SK-N-SH treated with all-trans-retinoic acid at 6 μM for 48 hours (cell line): ENCODE data around the gene CUEDC1.

ENCODE experiments used
- ATAC-seq: fragments of 200-7000 bp; cut with Tn5 transposase; 3 replicates; pipeline ENCODE4 v1.9.1; 2020; ENCODE audit warnings: mild to moderate bottlenecking, moderate library complexity
- ARNTL ChIP-seq: fragments of 450-650 bp; formaldehyde crosslinking; IDR thresholded peaks from 2 replicates; pipeline ENCODE4 v1.5.0; 2020; ENCODE audit warnings: low read depth, mild to moderate bottlenecking, moderate library complexity, borderline replicate concordance
- BACH2 ChIP-seq: fragments of 250-450 bp; sonication (Bioruptor Pico); IDR thresholded peaks from 2 replicates; pipeline ENCODE4 v1.9.0; 2021; ENCODE audit warnings: mild to moderate bottlenecking, borderline replicate concordance
- CREB5 ChIP-seq: fragments of 250-450 bp; sonication (Bioruptor Pico); IDR thresholded peaks from 2 replicates; pipeline ENCODE4 v1.5.1; 2020; ENCODE audit warnings: low read depth, mild to moderate bottlenecking, moderate library complexity
- CSRNP3 ChIP-seq: fragments of 250-450 bp; sonication (Bioruptor Pico); IDR thresholded peaks from 2 replicates; pipeline ENCODE4 v1.5.1; 2021; ENCODE audit warnings: mild to moderate bottlenecking, moderate library complexity
- GLIS3 ChIP-seq: fragments of 250-450 bp; sonication (Bioruptor Pico); IDR thresholded peaks from 2 replicates; pipeline ENCODE4 v1.5.0; 2020; ENCODE audit warnings: mild to moderate bottlenecking, moderate library complexity
- ISL1 ChIP-seq: fragments of 250-450 bp; sonication (Bioruptor Pico); IDR thresholded peaks from 2 replicates; pipeline ENCODE4 v2.1.2; 2022; ENCODE audit warnings: mild to moderate bottlenecking, moderate library complexity
- PATZ1 ChIP-seq: fragments of 250-450 bp; sonication (Bioruptor Pico); IDR thresholded peaks from 2 replicates; pipeline ENCODE4 v1.8.0; 2020; ENCODE audit warnings: mild to moderate bottlenecking, moderate library complexity, borderline replicate concordance
- POU6F1 ChIP-seq: fragments of 250-450 bp; sonication (Bioruptor Pico); IDR thresholded peaks from 2 replicates; pipeline ENCODE4 v1.8.0; 2021; ENCODE audit warnings: low read depth, mild to moderate bottlenecking, moderate library complexity, borderline replicate concordance
- PPARA ChIP-seq: fragments of 250-450 bp; sonication (Bioruptor Pico); IDR thresholded peaks from 2 replicates; pipeline ENCODE4 v1.5.0; 2020; ENCODE audit warnings: mild to moderate bottlenecking, borderline replicate concordance
- RARB ChIP-seq: fragments of 250-450 bp; sonication (Bioruptor Pico); IDR thresholded peaks from 2 replicates; pipeline ENCODE4 v1.8.0; 2021; ENCODE audit warnings: mild to moderate bottlenecking, moderate library complexity
- SNAI2 ChIP-seq: fragments of 250-450 bp; sonication (Bioruptor Pico); IDR thresholded peaks from 2 replicates; pipeline ENCODE4 v1.5.0; 2020; ENCODE audit warnings: mild to moderate bottlenecking, moderate library complexity
- TCF4 ChIP-seq: fragments of 250-450 bp; sonication (Bioruptor Pico); IDR thresholded peaks from 2 replicates; pipeline ENCODE4 v1.8.0; 2021; ENCODE audit warnings: mild to moderate bottlenecking, moderate library complexity, borderline replicate concordance
- TOX ChIP-seq: fragments of 250-450 bp; sonication (Bioruptor Pico); IDR thresholded peaks from 2 replicates; pipeline ENCODE4 v1.8.0; 2021; ENCODE audit warnings: mild to moderate bottlenecking, moderate library complexity, borderline replicate concordance
- TSHZ2 ChIP-seq: fragments of 250-450 bp; sonication (Bioruptor Pico); IDR thresholded peaks from 2 replicates; pipeline ENCODE4 v1.5.0; 2020; ENCODE audit warnings: mild to moderate bottlenecking, moderate library complexity
- ZC3H10 ChIP-seq: fragments of 250-450 bp; sonication (Bioruptor Pico); IDR thresholded peaks from 2 replicates; pipeline ENCODE4 v1.5.1; 2021; ENCODE audit warnings: mild to moderate bottlenecking, moderate library complexity
- ZFP3 ChIP-seq: fragments of 250-450 bp; sonication (Bioruptor Pico); IDR thresholded peaks from 2 replicates; pipeline ENCODE4 v1.5.0; 2020; ENCODE audit warnings: mild to moderate bottlenecking, moderate library complexity
- ZFP30 ChIP-seq: fragments of 450-650 bp; formaldehyde crosslinking; IDR thresholded peaks from 2 replicates; pipeline ENCODE4 v1.5.0; 2022; ENCODE audit warnings: mild to moderate bottlenecking, moderate library complexity
- ZNF565 ChIP-seq: fragments of 450-650 bp; formaldehyde crosslinking; conservative IDR thresholded peaks from 2 replicates; pipeline ENCODE4 v1.5.0; 2020; ENCODE audit warnings: low read depth, mild to moderate bottlenecking, moderate library complexity
- ZNF70 ChIP-seq: fragments of 450-650 bp; formaldehyde crosslinking; IDR thresholded peaks from 2 replicates; pipeline ENCODE4 v1.5.0; 2020; ENCODE audit warnings: mild to moderate bottlenecking, moderate library complexity
- ZNF8 ChIP-seq: fragments of 450-650 bp; formaldehyde crosslinking; IDR thresholded peaks from 2 replicates; pipeline ENCODE4 v1.5.0; 2020; ENCODE audit warnings: mild to moderate bottlenecking, moderate library complexity

Gene CUEDC1

GRCh38 chr17:57947369-57947768 is 7.8 kb downstream of the CUEDC1 start (continued):
- TF ChIP-seq POU6F1 (CRISPR knock-in tag) (no peak), CSRNP3 (CRISPR knock-in tag) (no peak), ISL1 (CRISPR knock-in tag) (no peak), ARNTL (no peak), SNAI2 (CRISPR knock-in tag) (no peak), PPARA (CRISPR knock-in tag) (no peak)

- no peak for ATAC-seq
- TF ChIP-seq PPARA (CRISPR knock-in tag) (no peak), ZFP3 (CRISPR knock-in tag) (no peak), ZC3H10 (CRISPR knock-in tag) (no peak), PATZ1 (CRISPR knock-in tag) (no peak), TOX (CRISPR knock-in tag) (no peak), RARB (CRISPR knock-in tag) (no peak), TCF4 (CRISPR knock-in tag) (no peak), POU6F1 (CRISPR knock-in tag) (no peak), CREB5 (no peak), ARNTL (no peak), ZNF565 (CRISPR knock-in tag) (no peak), GLIS3 (CRISPR knock-in tag) (no peak), ZNF70 (CRISPR knock-in tag) (no peak), BACH2 (CRISPR knock-in tag) (no peak)
These were observed 8.3 kb downstream of the CUEDC1 start for GRCh38 chr17:57946798-57947358.

GRCh38 chr17:57945996-57946797 is 9.0 kb downstream of the CUEDC1 start:
- no peak for ATAC-seq
- 0 out of 2 replicates have a peak, but pooled peaks have one; percentile 6 for TF ChIP-seq ISL1 (CRISPR knock-in tag)
- no peak for TF ChIP-seq ZNF8 (CRISPR knock-in tag)

- ATAC-seq = no peak
- TF ChIP-seq TSHZ2 (no peak), BACH2 (CRISPR knock-in tag) (no peak), ZFP30 (CRISPR knock-in tag) (no peak), GLIS3 (CRISPR knock-in tag) (no peak), ISL1 (CRISPR knock-in tag) (no peak), SNAI2 (CRISPR knock-in tag) (no peak), ZC3H10 (CRISPR knock-in tag) (no peak), PATZ1 (CRISPR knock-in tag) (no peak), PPARA (CRISPR knock-in tag) (no peak)
These were observed 10.3 kb downstream of the CUEDC1 start for GRCh38 chr17:57944908-57945307.
